OCI-LY7 (cell line): ENCODE measurements around the gene VPREB3. TPM values are rescaled to one million over a fixed set of nuclear protein-coding genes. Genes with fewer than 3 reads are reported as not detected.

Source experiments
- BruUV-seq: library from RNA; stranded (reverse); fragments of 400-500 nt; replicated peaks from 2 replicates; lab custom pipeline; 2021; lab: Mats Ljungman, UMichigan
- CTCF ChIA-PET: fragments of 300-600 bp; sonication (Branson Sonifier 250); formaldehyde crosslinking; loops from one replicate; lab custom pipeline; 2022; ENCODE audit warnings: antibody characterized with exemption; ENCODE audit not compliant: unreplicated experiment; lab: Charles Lee
- POLR2A ChIA-PET: fragments of 300-600 bp; sonication (Branson Sonifier 250); formaldehyde crosslinking; loops from one replicate; lab custom pipeline; 2022; ENCODE audit warnings: antibody characterized with exemption; lab: Charles Lee
- DNase-seq: peaks from one replicate; pipeline ENCODE4 v3.0.0-alpha.2; 2015; ENCODE audit warnings: low spot score
- H2AFZ ChIP-seq: fragments of 200-600 bp; sonication (generic), shearing (Covaris generic); 2 replicates; pipeline ENCODE4 v1.6.1; 2014; ENCODE audit warnings: mild to moderate bottlenecking, antibody characterized with exemption, low read length, moderate library complexity
- H3K27ac ChIP-seq: fragments of 200-600 bp; sonication (generic); 2 replicates; pipeline ENCODE4 v1.5.1; 2014; ENCODE audit warnings: mixed run types, low read depth, mild to moderate bottlenecking, moderate library complexity, low read length, inconsistent platforms; ENCODE audit not compliant: poor library complexity, severe bottlenecking
- H3K36me3 ChIP-seq: fragments of 200-600 bp; sonication (generic); 2 replicates; pipeline ENCODE4 v1.6.1; 2014; ENCODE audit warnings: mild to moderate bottlenecking, antibody characterized with exemption, low read length, moderate library complexity, mixed read lengths; ENCODE audit not compliant: insufficient read depth
- H3K4me1 ChIP-seq: fragments of 200-600 bp; sonication (generic); 2 replicates; pipeline ENCODE4 v1.5.1; 2014; ENCODE audit warnings: mild to moderate bottlenecking, low read length; ENCODE audit not compliant: insufficient read depth, poor library complexity, severe bottlenecking
- H3K4me2 ChIP-seq: fragments of 200-600 bp; sonication (generic); 2 replicates; pipeline ENCODE4 v1.6.1; 2014; ENCODE audit warnings: mild to moderate bottlenecking, low read length
- H3K4me3 ChIP-seq: fragments of 200-600 bp; sonication (generic); 2 replicates; pipeline ENCODE4 v1.5.1; 2014; ENCODE audit warnings: mild to moderate bottlenecking, low read depth, low read length; ENCODE audit not compliant: poor library complexity, severe bottlenecking
- H3K79me2 ChIP-seq: fragments of 200-600 bp; sonication (generic); 2 replicates; pipeline ENCODE4 v1.6.1; 2016; ENCODE audit warnings: low read depth, mild to moderate bottlenecking, low read length, moderate library complexity, mixed read lengths; ENCODE audit not compliant: insufficient read depth
- H3K9me2 ChIP-seq: fragments of 200-600 bp; sonication (generic); 2 replicates; pipeline ENCODE4 v1.6.1; 2016; ENCODE audit warnings: mild to moderate bottlenecking, low read length, mixed read lengths; ENCODE audit not compliant: insufficient read depth
- H3K9me3 ChIP-seq: fragments of 200-600 bp; sonication (generic); 2 replicates; pipeline ENCODE4 v1.6.1; 2014; ENCODE audit warnings: mild to moderate bottlenecking, mixed run types, low read length, mixed read lengths
- H4K20me1 ChIP-seq: fragments of 200-600 bp; sonication (generic); 2 replicates; pipeline ENCODE4 v1.6.1; 2014; ENCODE audit warnings: mild to moderate bottlenecking, antibody characterized with exemption, low read length, moderate library complexity, mixed read lengths; ENCODE audit not compliant: insufficient read depth
- EZH2phosphoT487 ChIP-seq: fragments of 200-600 bp; sonication (generic); IDR thresholded peaks from 2 replicates; pipeline ENCODE4 v1.6.1; 2018; ENCODE audit warnings: low read depth, borderline replicate concordance, mild to moderate bottlenecking, mixed run types, antibody characterized with exemption, low read length, moderate library complexity, mixed read lengths
- intact Hi-C: fragments of 100-400 bp; cut with micrococcal nuclease; formaldehyde crosslinking; loops from one replicate; pipeline ENCODE4 v1.10.0; 2022; ENCODE audit not compliant: unreplicated experiment
- total RNA-seq, 2 experiments: library from RNA; depleted of rRNA in 1 of 2; stranded (reverse); fragments of >200 nt in 1 of 2; shearing (Covaris generic) in 1 of 2; gene quantifications; 2 replicates each; pipeline ENCODE4 v1.2.3, GENCODE V29; 2014 to 2022
- TF ChIP-seq, protein P1 (sequence below): fragments of 200-600 bp; sonication (generic); conservative IDR thresholded peaks from 2 replicates; pipeline ENCODE4 v1.5.1; 2014; ENCODE audit warnings: mild to moderate bottlenecking, antibody characterized with exemption, low read length, moderate library complexity, mixed read lengths

The VPREB3 gene
- total RNA-seq, 2 experiments from 2014 or later = 241 to 312 TPM

DNA sequence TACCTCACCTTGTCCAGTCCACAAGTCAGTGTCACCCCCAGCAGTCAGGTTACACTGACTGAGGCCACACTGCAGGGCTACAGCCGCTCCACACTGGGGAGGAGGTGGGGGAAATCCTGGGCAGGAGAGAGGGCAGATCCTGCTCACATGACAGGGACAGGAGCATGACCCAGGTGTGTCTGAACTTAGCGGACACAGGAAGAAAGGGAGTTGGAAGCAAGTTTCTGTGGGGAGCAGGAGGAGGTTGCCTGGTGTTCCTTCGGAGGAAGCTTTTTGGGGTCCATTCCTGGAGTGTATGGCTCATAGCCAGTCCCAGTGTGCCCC is 24.3 kb upstream of the VPREB3 start:
- H3K9me3 ChIP-seq = no peaks in the 10 kb centered on the region
- no peak for DNase-seq
- no peaks in the 10 kb centered on the region for H3K79me2 ChIP-seq
- TF ChIP-seq, protein P1, sequence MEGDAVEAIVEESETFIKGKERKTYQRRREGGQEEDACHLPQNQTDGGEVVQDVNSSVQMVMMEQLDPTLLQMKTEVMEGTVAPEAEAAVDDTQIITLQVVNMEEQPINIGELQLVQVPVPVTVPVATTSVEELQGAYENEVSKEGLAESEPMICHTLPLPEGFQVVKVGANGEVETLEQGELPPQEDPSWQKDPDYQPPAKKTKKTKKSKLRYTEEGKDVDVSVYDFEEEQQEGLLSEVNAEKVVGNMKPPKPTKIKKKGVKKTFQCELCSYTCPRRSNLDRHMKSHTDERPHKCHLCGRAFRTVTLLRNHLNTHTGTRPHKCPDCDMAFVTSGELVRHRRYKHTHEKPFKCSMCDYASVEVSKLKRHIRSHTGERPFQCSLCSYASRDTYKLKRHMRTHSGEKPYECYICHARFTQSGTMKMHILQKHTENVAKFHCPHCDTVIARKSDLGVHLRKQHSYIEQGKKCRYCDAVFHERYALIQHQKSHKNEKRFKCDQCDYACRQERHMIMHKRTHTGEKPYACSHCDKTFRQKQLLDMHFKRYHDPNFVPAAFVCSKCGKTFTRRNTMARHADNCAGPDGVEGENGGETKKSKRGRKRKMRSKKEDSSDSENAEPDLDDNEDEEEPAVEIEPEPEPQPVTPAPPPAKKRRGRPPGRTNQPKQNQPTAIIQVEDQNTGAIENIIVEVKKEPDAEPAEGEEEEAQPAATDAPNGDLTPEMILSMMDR = no peak
- no peak for TF ChIP-seq EZH2phosphoT487
- no peak overlapping the region for H3K4me2 ChIP-seq
- H3K4me1 ChIP-seq = peaks cover 7% of the 10 kb centered on the region
- no peak overlapping the region for H3K27ac ChIP-seq
- intact Hi-C loops = no loop called here
- ChIA-PET POLR2A (interaction anchor here (0.6 kb wide), 1 partner anchor 79 kb away, joined by 3 read pairs; the partner anchor contains the start of gene SLC2A11), CTCF (interaction anchor here (0.5 to 0.6 kb wide), 2 partner anchors 16 to 79 kb away, joined by 3 read pairs; partner anchors contain the start of genes C22orf15 and SLC2A11)
- no peak overlapping the region for H3K4me3 ChIP-seq
- no peaks in the 10 kb centered on the region for H3K36me3 ChIP-seq
- H4K20me1 ChIP-seq = no peaks in the 10 kb centered on the region
- BruUV-seq = no TSS peak
- no peak overlapping the region for H2AFZ ChIP-seq
- no peaks in the 10 kb centered on the region for H3K9me2 ChIP-seq

DNA sequence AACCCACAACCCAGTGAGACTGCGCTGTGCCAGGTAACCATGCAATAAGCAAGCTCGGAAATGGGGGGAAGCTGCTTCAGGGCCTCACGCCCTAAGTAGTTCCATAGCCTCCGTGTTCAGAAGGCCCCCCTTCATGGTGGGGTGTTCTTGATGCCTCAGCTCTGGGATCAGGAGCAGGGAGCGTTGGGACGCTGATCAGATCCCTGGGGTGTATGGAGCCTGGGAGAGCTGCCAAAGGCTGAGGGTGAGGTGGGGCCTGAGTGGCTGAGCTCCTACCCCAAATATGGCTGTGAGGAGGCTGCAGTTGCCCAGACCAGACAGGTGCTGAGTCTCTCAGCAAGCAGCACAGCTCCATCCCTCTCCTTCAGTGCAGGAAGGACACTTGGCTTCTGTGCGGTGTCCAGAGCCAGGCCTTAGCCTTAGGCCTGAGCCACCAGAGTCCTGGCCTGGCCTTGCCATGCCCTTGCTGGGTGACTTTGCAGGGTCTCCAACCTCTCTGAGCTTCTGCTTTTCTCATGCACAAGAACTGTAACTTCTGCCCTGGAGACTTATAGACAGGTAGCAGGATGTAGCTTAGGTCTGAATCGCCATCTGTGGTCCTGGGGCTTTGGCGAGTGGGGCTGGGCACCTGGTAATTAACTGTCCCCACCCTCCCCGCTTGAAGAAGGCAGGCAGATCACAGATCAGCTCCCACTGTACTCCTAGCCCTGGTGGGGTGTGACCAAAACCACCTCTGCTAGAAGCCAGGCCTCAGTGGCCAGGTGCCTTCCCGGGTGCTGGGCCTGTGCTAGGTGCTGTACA is 23.8 kb upstream of the VPREB3 start:
- Histone ChIP-seq H3K36me3 (no peaks in the 10 kb centered on the region), H3K4me1 (peaks cover 12% of the 10 kb centered on the region), H3K9me3 (no peaks in the 10 kb centered on the region), H3K27ac (no peak overlapping the region), H3K4me2 (no peak overlapping the region), H3K79me2 (no peaks in the 10 kb centered on the region), H3K4me3 (no peak overlapping the region), H3K9me2 (no peaks in the 10 kb centered on the region), H4K20me1 (no peaks in the 10 kb centered on the region), H2AFZ (no peak overlapping the region)
- TF ChIP-seq, protein P1 = no peak
- no peak for TF ChIP-seq EZH2phosphoT487
- intact Hi-C loops = no loop called here
- ChIA-PET POLR2A (interaction anchor here (0.6 kb wide), 1 partner anchor 79 kb away, joined by 3 read pairs; the partner anchor contains the start of gene SLC2A11), CTCF (interaction anchor here (0.5 to 0.6 kb wide), 2 partner anchors 15 to 80 kb away, joined by 3 read pairs; partner anchors contain the start of genes C22orf15 and SLC2A11)
- no TSS peak for BruUV-seq
- no peak for DNase-seq
